ENCODE measurements around the gene TBC1D2. TPM values are rescaled to one million over a fixed set of nuclear protein-coding genes. Genes with fewer than 3 reads are reported as not detected.
A peak's percentile ranks its signal among the peaks of the same experiment; 100 is the strongest.

Gene TBC1D2
- total RNA-seq, 1 experiment from 2014 or later: 11.1 TPM

DNA sequence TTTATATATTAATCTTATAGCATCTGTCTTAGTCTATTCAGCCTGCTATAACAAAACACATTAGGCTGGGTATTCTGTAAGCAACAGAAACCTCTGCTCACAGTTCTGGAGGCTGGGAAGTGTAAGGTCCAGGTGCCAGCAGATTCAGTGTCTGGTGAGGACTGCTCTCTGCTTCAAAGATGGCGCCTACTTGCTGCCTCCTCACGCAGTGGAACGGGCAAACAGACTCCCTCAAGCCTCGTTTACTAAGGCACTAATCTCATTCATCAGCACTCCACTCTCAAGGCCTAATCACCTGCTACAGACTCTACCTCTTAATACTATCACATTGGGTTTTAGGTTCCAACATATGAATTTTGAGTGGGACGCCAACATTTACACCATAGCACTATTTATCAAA is 5.2 kb upstream of the TBC1D2 start:
- no peak for ATAC-seq
- DNase-seq (ENCODE audit: low spot score): no peak
- POLR2A ChIA-PET: no interaction called here
- H3K36me3 Mint-ChIP-seq: no peaks in the 10 kb centered on the region
- no peaks in the 10 kb centered on the region for H3K9me3 Mint-ChIP-seq
- TF ChIP-seq ZNF121 (CRISPR knock-in tag; IDR thresholded peaks at IDR 0.05) (no peak), HMGXB4 (CRISPR knock-in tag; IDR thresholded peaks at IDR 0.05) (no peak), AR (CRISPR knock-in tag; IDR thresholded peaks at IDR 0.05) (no peak), NFE2L1 (CRISPR knock-in tag; IDR thresholded peaks at IDR 0.05) (no peak)
- no peak overlapping the region for H3K4me3 Mint-ChIP-seq
- no peak overlapping the region for H3K27ac Mint-ChIP-seq
- peaks cover 32% of the 10 kb centered on the region for H3K4me1 Mint-ChIP-seq
- H3K27me3 Mint-ChIP-seq (ENCODE audit: low read depth): no peaks in the 10 kb centered on the region
- CTCF ChIA-PET: interaction anchor here (1.2 to 1.6 kb wide), 2 partner anchors 19 to 187 kb away, joined by 3 read pairs; no protein-coding TSS in a partner anchor

DNA sequence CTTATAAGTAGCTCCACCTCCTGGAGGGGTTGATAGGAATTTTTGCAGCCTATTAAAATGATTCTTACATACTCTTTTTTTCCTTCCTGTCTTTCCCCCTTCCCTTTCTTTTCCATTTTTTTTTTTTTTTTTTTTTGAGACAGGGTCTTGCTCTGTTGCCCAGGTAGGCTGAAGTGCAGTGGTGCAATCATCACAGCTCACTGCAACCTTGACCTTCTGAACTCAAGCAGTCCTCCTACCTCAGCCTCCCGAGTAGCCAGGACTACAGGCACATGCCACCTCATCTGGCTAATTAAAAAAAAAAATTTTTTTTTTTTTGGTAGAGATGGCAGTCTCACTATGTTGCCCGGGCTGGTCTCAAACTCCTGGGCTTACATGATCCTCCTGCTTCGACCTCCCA is 4.3 kb upstream of the TBC1D2 start:
- TF ChIP-seq ZNF396 (CRISPR knock-in tag; IDR thresholded peaks at IDR 0.05; ENCODE audit: borderline replicate concordance): no peak
- TF ChIP-seq, protein P1, sequence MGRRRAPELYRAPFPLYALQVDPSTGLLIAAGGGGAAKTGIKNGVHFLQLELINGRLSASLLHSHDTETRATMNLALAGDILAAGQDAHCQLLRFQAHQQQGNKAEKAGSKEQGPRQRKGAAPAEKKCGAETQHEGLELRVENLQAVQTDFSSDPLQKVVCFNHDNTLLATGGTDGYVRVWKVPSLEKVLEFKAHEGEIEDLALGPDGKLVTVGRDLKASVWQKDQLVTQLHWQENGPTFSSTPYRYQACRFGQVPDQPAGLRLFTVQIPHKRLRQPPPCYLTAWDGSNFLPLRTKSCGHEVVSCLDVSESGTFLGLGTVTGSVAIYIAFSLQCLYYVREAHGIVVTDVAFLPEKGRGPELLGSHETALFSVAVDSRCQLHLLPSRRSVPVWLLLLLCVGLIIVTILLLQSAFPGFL (CRISPR knock-in tag; IDR thresholded peaks at IDR 0.05; ENCODE audit: borderline replicate concordance): no peak
- TF ChIP-seq ZNF219 (CRISPR knock-in tag; IDR thresholded peaks at IDR 0.05; ENCODE audit: borderline replicate concordance): no peak
- peaks cover 27% of the 10 kb centered on the region for H3K4me1 Mint-ChIP-seq
- no peaks in the 10 kb centered on the region for H3K9me3 Mint-ChIP-seq
- no peak overlapping the region for H3K27ac Mint-ChIP-seq
- ChIA-PET CTCF (interaction anchor here (0.7 to 1.6 kb wide), 3 partner anchors 18 to 336 kb away, joined by 3 read pairs; no protein-coding TSS in a partner anchor), POLR2A (no interaction called here)
- DNase-seq (ENCODE audit: low spot score): no peak
- no peaks in the 10 kb centered on the region for H3K27me3 Mint-ChIP-seq (ENCODE audit: low read depth)
- no peak for ATAC-seq
- no peak overlapping the region for H3K4me3 Mint-ChIP-seq
- no peaks in the 10 kb centered on the region for H3K36me3 Mint-ChIP-seq

DNA sequence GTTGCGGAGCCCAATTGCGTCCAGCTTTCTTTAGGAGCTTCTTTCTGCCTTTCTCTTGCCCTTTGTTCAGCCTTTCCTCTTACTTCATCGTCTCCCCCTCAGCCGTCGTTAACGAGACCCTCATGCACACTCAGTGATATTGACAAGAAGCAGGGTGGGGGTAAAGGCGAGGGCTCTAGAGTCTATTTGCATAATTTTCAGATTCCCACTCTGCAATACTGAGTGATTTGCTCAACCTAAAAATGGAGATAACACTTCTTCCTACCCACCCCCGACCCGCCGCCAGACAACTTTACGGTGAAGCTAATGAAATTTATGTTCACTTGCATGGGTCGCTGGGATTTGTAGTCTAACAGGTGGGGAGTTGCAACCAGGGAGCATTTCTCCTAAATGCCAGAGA is 1.3 kb upstream of the TBC1D2 start:
- CTCF ChIA-PET: interaction anchor here (1.2 to 3.3 kb wide), 10 partner anchors 8 to 221 kb away, joined by 3 to 29 read pairs (median 6); partner anchors contain the start of gene TRIM14

DNA sequence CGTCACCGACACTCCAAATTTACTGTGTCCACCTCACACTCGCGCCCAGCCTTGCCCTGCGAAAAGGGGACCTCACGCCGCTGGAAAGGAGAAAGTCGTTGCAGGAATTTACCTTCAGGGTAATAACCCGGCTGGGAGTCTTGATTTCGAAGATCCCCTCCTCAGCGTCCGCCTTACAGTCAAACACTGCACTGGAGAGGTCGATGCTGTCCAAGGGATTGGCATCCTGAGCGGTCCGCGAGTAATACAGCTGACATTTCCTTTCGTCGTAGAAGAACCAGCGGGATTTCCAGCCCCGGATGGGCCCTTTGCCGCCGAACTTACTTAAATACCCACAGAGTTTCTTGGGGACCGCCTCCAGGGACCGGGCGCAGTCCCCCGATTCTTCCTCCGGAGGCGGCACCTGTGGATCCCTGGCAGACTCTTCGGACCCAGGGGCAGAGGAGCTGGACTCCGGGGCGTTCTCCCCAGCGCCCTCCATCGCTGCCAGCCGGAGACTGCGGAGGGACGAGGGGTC is 330 bp downstream of the TBC1D2 start:
- CTCF ChIA-PET: interaction anchor here (0.6 to 3.3 kb wide), 22 partner anchors 9 to 470 kb away, joined by 3 to 29 read pairs (median 4); partner anchors contain the start of genes NANS and TRIM14

More for the DNA sequence above, 1.3 kb upstream of the TBC1D2 start:
- H3K4me1 Mint-ChIP-seq: peaks cover 36% of the 10 kb centered on the region
- TF ChIP-seq NR2C2 (CRISPR knock-in tag; IDR thresholded peaks at IDR 0.05): no peak
- TF ChIP-seq ZNF121 (CRISPR knock-in tag; IDR thresholded peaks at IDR 0.05): no peak
- no peak for TF ChIP-seq OVOL2 (CRISPR knock-in tag; IDR thresholded peaks at IDR 0.05; ENCODE audit: borderline replicate concordance)
- no peak for TF ChIP-seq ZNF232 (CRISPR knock-in tag; IDR thresholded peaks at IDR 0.05)
- TF ChIP-seq, protein P2, sequence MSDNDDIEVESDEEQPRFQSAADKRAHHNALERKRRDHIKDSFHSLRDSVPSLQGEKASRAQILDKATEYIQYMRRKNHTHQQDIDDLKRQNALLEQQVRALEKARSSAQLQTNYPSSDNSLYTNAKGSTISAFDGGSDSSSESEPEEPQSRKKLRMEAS (CRISPR knock-in tag; IDR thresholded peaks at IDR 0.05): no peak
- DNase-seq (ENCODE audit: low spot score) (no peak), ATAC-seq (no peak)
- peak overlapping the region; percentile 93 for H3K4me3 Mint-ChIP-seq
- H3K27ac Mint-ChIP-seq: peak overlapping the region; percentile 95
- peaks cover 5% of the 10 kb centered on the region; the same call in 1 of the 2 replicates for H3K36me3 Mint-ChIP-seq
- POLR2A ChIA-PET: interaction anchor here (0.9 to 1.8 kb wide), 4 partner anchors 13 to 200 kb away, joined by 3 to 5 read pairs (median 4); partner anchors contain the start of gene NANS
- H3K9me3 Mint-ChIP-seq: no peaks in the 10 kb centered on the region
- H3K27me3 Mint-ChIP-seq (ENCODE audit: low read depth): no peaks in the 10 kb centered on the region

More for the DNA sequence above, 330 bp downstream of the TBC1D2 start:
- H3K36me3 Mint-ChIP-seq: peaks cover 9% of the 10 kb centered on the region
- no peaks in the 10 kb centered on the region for H3K27me3 Mint-ChIP-seq (ENCODE audit: low read depth)
- DNase-seq (ENCODE audit: low spot score): no peak
- peak; percentile 38 for ATAC-seq
- POLR2A ChIA-PET: interaction anchor here (0.6 to 1.8 kb wide), 6 partner anchors 13 to 622 kb away, joined by 3 to 5 read pairs (median 3); partner anchors contain the start of genes NANS, NCBP1 and TSTD2
- H3K4me3 Mint-ChIP-seq: peak overlapping the region; percentile 93
- peaks cover 44% of the 10 kb centered on the region for H3K4me1 Mint-ChIP-seq
- no peak for TF ChIP-seq SP1 (CRISPR knock-in tag; conservative IDR thresholded peaks at IDR 0.05)
- 0 out of 2 replicates have a peak, but pooled peaks have one; percentile 11 for TF ChIP-seq HMGXB4 (CRISPR knock-in tag; IDR thresholded peaks at IDR 0.05)
- TF ChIP-seq FOXK1 (CRISPR knock-in tag; IDR thresholded peaks at IDR 0.05): no peak
- no peak for TF ChIP-seq USF2 (CRISPR knock-in tag; IDR thresholded peaks at IDR 0.05)
- TF ChIP-seq, protein P3, sequence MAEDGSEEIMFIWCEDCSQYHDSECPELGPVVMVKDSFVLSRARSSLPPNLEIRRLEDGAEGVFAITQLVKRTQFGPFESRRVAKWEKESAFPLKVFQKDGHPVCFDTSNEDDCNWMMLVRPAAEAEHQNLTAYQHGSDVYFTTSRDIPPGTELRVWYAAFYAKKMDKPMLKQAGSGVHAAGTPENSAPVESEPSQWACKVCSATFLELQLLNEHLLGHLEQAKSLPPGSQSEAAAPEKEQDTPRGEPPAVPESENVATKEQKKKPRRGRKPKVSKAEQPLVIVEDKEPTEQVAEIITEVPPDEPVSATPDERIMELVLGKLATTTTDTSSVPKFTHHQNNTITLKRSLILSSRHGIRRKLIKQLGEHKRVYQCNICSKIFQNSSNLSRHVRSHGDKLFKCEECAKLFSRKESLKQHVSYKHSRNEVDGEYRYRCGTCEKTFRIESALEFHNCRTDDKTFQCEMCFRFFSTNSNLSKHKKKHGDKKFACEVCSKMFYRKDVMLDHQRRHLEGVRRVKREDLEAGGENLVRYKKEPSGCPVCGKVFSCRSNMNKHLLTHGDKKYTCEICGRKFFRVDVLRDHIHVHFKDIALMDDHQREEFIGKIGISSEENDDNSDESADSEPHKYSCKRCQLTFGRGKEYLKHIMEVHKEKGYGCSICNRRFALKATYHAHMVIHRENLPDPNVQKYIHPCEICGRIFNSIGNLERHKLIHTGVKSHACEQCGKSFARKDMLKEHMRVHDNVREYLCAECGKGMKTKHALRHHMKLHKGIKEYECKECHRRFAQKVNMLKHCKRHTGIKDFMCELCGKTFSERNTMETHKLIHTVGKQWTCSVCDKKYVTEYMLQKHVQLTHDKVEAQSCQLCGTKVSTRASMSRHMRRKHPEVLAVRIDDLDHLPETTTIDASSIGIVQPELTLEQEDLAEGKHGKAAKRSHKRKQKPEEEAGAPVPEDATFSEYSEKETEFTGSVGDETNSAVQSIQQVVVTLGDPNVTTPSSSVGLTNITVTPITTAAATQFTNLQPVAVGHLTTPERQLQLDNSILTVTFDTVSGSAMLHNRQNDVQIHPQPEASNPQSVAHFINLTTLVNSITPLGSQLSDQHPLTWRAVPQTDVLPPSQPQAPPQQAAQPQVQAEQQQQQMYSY (CRISPR knock-in tag; IDR thresholded peaks at IDR 0.05): no peak
- no peaks in the 10 kb centered on the region for H3K9me3 Mint-ChIP-seq
- H3K27ac Mint-ChIP-seq: peak overlapping the region; percentile 42; the same call in 1 of the 2 replicates

All from WTC11 (cell line).